ENCODE results near the gene FSHB.
"Not testable (repeated sequence)": the region's sequence is repeated elsewhere in the genome, so short reads cannot be mapped to it uniquely, and the experiment has no call there.

The FSHB gene

DNA sequence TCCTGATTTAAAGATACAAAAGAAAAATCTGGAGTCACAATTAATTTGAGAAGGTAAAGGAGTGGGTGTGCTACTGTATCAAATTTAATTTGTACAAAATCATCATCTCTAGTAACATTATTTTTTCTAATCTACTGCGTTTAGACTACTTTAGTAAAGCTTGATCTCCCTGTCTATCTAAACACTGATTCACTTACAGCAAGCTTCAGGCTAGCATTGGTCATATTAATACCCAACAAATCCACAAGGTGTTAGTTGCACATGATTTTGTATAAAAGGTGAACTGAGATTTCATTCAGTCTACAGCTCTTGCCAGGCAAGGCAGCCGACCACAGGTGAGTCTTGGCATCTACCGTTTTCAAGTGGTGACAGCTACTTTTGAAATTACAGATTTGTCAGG is at the start of gene FSHB:
FSHB (plus strand) TSS at position 301 of the 400 bp plus-strand sequence. CDS start 889 bp downstream, outside the sequence.
- no peak for DNase-seq (ENCODE audit: low read depth in 3 of 3)

DNA sequence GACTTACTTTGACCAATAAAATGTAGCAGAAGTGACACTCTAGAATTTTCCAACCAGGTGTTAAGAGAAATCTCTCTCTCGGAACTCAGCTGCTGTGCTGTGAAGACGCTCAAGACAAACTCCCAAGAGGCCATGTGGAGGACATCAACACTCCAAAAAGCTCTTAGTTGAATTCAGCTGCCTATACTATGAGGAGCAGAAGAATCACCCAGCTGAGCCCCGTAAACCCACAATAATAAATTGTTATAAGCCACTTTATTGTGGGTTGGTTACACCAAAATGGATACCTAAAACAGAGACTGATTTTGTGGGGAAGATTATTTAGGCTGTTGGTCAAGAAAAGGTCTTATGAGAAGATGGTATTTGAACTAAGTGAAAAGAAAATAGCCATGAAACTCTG is 44.1 kb upstream of the FSHB start:
- no peak for DNase-seq (ENCODE audit: low read depth in 3 of 3)

DNA sequence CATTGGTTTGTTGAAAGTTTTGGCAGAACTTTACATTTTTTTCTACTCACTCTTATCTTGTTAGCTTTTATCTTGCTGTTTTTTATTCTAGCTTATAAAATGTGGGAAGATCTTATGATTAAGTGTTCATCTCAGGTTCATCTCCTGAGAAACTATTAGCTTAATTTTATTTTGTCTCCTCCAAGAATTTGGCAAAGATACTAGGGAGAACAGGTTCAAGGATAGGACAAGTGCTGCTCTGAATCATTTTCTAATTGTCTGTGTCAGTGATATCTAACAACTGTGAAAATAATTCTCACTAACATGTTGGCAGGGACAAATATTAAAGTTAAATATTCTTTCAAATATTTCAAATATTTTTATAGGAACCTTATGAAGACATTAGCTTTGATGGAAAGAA is 38.2 kb upstream of the FSHB start:
- DNase-seq (ENCODE audit: low read depth in 3 of 3): no peak

DNA sequence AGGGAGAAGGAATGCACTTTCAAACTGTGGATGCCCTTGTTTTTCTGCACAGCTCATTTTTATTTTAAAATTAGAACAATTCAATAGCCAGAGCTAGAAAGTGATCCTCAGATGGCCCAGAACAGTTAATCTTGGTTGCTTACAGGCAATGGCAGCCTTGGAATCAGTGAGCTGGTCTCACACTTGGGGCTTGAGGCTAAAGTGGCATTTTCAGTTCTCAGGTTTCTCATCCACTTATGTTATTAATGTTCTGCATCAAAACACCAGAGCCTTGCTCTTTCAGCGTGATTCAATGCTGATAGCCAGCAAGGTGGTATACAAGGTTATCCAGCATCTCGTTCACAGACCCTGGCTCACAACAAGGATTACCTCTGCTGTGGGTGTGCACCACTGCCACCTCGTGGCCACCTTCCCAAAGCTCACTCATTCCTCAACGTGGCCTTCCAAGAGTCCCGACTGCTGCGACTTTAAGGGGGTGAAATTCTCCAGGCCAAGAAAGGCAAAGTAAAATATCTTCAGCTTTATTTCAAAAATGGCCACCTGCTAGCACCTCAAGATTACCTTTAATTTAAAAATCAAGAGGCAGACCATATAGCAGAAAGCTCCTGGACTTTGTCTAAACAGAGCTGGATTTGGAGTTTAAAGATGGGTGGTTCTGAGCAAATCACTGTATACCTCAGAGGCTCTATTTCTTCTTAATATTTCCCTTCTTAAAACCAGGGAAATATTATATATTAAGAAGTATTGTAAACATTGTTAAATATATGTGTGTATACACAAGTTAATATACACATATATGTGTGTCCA is 34.2 kb upstream of the FSHB start:
- DNase-seq (ENCODE audit: low read depth in 3 of 3): peak in 2 of 3 donors; percentile 7 to 16

DNA sequence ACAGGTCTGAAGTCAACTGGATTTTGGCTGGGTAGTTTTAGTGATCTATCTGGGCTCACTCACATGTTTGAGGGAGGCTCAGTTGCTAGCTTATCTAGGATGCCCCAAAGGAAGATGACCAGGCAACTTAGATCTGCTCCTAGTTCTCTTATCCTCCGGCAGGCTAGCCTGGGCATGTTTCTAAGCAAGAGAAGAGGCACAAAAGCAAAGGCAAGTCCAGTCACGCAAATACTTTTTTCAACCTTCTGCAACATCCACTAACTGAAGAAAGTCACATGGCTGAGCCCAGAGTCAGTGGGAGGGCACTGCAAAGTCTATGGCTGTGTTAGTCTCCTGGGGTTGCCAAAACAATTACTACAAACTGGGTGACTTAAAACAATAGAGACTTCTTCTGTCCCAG is 32.9 kb upstream of the FSHB start:
- DNase-seq (ENCODE audit: low read depth in 3 of 3): no peak

DNA sequence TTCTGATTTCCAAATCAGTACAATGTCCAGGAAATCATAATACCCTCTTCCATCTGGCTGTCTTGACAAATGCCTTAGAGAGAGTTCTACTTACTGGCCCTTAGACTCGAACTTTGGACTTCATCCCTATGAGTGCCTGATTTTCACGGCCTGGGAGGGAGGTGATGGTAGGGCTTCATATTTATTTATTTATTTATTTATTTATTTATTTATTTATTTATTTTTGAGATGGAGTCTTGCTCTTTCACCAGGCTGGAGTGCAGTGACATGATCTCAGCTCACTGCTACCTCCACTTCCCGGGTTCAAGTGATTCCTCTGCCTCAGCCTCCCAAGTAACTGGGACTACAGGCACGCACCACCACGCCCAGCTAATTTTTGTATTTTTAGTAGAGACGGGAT is 27.8 kb upstream of the FSHB start:
- DNase-seq (ENCODE audit: low read depth in 3 of 3): not testable (repeated sequence)

DNA sequence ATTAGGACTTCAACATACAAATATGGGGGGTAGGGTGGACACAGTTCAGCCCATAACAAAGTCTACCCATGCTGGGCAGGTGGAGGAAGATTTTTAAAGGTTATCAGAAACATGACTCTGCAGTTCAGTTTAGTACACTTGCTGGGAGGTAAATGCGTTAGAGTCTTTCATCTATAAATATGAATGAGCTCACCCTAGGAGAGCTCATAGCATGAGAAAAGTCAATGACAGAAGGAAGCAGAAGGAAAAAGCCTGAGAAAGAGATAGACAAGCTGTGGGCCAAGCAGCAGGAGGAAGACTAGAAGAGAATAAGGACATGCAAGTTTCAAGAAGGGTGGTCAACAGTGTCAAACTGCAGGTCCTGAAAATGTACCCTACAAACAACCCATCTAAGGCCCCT is 27.0 kb upstream of the FSHB start:
- no peak for DNase-seq (ENCODE audit: low read depth in 3 of 3)

DNA sequence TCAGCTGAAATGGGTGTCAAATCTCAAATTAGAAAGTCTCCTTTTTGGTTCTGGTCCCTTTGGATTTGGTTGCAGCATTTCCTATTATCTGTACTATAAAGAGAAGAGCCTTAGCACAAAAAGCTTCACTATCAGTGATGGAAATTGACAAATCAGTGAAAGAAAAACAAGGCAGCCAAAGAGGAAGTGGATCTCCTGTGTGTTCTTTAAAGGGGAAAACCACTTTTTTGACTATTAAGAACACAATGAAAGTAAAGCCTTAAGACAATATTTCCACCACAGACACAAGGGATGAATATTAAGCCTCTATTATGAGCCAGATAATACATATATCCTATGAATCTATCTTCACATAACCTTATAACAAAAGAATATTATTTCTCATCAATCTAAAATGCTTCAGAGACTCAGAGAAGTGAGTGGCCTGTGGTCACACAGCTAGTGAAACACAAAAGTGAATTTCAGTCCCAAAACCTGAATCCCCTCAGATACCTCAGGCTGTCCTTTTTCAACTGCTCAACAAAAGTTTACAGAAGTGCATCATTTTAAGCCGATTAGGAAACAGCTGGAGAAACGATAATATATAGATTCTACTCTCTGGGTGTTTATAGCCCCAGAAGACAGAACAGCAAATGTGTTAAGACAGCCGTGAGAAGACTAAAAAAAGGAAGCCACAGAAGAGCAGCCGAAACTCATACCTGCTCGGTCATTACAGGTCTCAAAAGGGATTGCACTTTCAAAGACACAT is 24.4 kb upstream of the FSHB start:
- no peak for DNase-seq (ENCODE audit: low read depth in 3 of 3)

DNA sequence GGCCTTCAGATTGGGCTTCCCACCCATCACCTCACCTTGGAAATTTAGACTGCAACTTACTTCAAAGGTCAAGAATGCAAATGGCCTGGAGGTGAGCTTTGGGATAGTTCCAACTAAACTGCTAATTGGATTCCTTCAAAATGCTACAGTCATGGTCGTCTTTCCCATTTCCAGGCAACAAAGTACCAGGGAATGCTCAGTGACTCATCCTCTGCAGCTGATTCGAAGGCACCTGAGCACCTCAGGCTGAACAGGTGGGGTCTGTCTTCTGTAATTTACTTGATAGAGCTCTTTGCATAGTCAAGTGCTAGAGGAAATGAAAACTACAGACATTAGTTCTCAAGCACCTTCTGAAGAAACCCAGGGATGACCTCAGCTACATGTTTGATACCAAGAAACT is 20.5 kb upstream of the FSHB start:
- DNase-seq (ENCODE audit: low read depth in 3 of 3): no peak

DNA sequence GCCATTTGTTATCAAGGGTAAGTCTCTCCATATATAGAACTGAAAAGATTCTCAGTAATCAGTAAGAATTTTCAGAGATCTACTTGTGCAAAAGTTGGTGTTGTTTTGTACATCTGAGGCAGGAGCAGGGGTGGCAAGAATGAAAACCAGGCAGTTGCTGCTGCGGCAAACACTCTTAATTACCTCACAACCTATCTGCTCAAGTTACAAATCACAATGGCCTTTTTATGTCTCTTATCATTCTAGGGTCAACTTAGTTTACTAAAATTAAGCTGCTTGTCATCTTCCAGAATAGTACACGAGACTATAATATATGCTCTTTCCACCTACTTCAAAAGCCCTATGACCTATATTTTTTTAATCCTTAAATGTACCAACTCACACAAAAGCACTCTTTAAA is 14.3 kb upstream of the FSHB start:
- no peak for DNase-seq (ENCODE audit: low read depth in 3 of 3)

DNA sequence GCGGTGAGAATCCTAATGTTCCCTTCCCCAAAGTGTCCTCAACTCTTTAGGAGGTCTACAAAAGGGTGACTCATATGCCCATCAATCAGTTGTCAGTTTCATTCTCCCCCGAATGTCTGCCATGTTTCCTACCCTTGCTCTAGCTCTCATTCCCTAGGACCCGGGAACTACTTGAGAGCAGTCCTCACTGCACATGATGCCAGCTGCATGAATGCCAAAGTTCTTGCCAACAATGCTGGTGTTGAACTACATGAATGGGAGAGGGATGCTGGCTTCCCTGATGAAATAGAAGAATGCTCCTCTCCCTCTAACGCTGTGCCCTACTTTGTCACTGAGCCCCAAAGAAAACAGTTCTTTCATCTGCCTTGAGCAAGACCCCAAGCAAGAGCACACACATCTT is 12.5 kb upstream of the FSHB start:
- no peak for DNase-seq (ENCODE audit: low read depth in 3 of 3)

DNA sequence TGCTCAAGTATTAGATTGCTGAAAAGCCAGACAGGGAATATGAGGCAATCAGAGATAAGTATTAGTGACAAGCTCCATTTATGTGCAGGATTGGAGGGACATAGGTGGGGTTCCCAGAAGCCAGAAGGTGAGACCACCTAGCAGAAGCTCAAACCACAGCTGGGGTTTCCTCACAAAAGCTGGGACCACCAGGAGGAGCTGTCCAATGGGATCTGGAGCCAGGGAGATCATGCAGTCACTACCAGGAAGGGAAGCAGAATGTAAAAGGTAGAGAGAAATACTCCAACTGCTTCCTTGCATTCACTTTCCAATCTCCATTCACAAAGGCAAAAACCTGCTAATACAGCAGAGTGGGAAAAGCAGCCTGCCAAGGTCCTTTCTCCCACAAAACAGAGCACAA is 5.2 kb upstream of the FSHB start:
- DNase-seq (ENCODE audit: low read depth in 3 of 3): no peak

DNA sequence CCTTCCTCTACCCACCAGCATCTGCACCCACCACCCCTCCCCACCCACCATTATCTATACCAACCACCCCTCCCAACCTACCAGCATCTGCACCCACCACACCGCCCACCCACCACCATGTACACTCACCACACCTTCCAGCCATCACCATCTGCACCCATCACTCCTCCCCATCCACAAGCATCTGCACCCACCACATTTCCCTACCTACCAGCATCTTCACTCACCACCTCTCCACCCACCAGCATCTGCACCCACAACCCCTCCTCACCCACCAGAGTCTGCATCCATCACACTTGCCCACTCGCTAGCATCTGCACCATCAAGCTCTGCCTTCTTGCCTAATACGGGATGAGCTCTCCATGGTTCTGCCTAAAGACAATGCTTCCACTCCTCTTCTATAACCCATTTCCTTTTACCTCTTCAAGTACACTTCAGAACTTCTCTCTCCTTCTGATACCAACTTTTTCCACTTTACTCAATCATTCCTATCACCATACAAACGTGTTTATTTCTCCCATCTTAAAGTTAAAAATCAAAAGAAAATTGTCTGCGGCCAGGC is 2.4 kb upstream of the FSHB start:
- no peak for DNase-seq (ENCODE audit: low read depth in 3 of 3)

DNA sequence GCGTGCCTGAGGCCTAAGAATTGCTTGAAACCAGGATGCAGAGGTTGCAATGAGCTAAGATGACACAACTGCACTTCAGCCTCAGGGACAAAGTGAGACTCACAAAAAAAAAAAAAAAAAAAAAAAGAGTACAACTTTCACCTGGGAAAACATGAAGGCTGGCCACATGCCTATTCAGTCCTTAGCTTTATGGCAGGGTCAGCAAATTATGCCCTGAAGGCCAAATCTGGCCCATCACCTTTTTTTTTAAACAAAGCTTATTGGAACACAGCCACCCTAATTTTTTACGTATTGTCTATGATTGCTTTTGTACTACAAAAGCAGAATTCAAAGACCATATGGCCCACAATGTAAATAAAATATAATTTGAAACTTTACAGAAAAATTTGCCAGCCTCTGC is 8.2 kb downstream of the FSHB start:
- no peak for DNase-seq (ENCODE audit: low read depth in 3 of 3)

DNA sequence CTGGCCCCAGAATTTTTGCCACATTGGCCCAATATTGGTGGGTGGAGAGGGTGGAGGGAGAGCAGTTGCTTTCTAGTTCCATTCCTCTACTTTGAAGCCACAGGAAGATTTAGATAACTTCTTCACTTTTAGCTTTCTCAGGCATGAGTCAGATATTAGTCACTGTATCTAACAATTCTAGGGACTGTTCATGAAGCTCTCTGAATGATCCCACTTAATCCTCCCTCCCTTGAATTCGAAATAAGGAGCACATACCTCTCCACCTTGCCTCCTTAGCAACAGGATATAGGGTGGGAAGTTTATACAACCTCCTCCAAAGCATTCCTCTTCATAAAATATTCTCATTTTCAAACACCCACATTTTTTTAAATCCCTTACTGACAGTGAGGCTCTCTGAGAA is 13.5 kb downstream of the FSHB start:
- DNase-seq (ENCODE audit: low read depth in 3 of 3): no peak

DNA sequence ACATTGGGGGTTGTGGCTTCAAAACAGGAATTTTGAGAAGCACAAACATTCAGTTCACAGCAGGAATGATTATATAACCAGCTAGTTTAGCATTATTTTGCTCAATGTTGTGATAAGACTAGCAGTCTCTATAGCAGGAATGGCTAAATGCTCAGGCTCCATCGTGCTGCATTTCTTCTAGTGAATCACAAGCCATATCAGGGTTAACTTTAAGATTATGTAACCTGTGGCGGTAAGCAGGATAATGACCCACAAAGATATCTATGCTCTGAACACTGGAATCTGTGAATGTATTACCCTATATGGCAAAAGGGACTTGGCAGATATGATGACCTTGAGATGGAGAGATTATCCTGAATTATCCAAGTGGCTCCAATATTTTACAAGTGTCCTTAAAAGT is 14.8 kb downstream of the FSHB start:
- DNase-seq (ENCODE audit: low read depth in 3 of 3): no peak

DNA sequence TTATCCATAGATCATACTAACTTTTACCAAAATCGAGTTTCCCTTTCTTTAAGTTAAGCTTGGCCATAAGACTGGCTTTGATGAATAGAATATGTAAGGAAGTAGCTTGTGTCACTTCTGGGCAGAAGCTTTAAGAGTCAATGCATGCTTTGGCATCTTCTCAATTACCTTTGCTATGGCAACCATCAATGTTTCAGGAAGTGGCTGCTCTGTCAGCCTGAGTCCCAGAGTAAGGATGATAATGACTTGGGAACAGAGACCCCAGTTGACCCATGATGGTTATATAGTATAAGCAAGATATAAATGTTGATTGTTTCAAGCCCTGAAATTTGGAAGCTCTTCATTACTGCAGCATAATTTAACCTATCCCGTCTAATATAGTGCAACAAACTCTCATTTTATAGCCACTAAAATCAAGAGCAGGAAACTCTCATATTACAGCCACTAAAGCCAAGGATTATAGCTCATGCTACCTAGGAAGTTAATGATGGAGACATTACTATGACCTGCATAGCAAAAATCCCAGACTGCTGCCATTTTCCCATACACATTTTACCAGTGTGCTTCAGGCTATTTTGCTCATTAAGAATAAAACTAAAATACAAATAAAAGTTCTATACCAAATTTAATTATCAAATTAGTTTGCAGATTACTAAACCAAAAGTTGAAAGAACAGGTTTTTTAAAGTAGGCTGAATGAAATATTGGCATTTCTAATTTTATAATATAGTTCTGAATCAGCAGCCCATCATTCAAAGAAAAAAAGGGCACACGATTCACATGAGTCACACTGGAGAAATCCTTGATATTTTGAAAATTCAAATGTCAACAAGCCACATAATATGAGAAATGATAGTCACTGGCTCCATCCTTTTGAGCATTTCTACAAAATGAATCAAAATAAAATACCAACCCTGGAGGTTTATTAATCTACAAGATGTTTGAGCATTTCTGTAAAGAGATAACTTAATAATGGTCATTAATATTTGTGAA is 23.8 kb downstream of the FSHB start:
- DNase-seq (ENCODE audit: low read depth in 3 of 3): no peak

DNA sequence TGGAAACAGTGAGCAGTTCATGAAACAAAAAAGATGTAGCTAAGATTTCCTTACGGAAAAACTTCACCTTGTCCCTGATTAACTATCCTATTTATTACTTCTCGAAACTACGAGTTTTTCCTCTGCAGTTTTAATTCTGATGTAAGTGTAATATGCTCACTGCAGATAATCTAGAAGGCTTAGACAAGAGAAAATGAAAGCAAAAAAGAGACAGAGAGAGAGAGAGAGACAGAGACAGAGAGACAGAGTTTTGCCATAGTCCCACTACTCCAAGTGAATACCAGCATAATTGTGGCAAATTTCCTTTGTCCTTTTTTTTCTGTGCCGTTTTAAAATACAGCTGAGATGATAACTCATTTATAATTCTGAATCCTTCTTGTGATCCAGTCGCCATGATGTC is 24.8 kb downstream of the FSHB start:
- DNase-seq (ENCODE audit: low read depth in 3 of 3): no peak

DNA sequence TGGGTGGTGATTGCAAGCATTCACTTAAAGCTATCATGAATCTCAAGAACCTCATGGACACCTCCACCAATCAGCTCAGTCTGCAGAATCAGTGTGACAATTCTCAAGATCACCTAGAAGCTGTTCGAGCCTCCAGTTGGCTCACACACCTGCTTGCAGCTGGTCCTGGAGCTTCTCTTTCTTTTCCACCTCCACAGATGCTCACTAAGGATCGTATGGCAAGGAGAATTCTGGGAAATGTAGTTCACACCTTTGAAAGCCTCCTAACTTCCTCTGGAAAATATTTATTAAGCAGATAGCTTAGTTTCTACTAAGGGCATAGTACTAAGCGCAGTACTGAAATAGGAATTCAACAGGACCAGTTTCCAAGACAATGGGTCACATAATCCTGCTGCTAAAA is 26.2 kb downstream of the FSHB start:
- no peak for DNase-seq (ENCODE audit: low read depth in 3 of 3)

DNA sequence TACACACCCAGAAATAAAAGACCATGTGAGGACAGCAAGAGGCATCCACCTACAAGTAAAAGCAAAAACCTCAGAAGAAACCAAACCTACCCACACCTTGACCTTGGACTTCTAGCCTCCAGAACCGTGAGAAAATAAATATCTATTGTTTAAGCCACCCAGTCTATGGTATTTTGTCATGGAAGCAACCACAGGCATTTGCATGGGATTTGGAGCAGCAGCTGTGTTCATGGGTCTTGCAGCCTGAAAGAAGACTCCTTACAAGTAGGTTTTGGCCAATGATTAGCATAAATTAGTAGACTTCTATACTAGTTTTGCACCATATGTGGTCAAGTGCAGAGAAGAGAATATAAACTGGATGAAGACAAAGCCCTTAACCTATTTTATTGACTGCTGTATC is 27.9 kb downstream of the FSHB start:
- no peak for DNase-seq (ENCODE audit: low read depth in 3 of 3)

DNA sequence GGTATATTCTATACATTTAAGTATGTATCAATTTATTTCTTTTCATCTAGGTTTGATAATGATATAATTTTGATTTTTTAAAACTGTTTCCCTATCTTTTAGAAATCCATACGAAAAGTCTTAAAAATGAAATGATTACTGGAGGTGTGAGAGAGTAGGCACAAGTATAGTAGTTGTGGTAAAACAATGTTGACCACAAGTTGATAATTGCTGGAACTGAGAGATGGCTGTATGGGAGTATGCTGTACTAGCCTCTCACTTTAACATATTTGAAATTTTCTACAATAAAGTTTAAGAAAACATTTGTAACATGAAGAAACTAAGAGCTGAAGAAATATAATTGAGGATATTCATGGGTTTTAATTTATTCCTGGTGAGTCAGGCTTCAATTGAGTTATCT is 30.0 kb downstream of the FSHB start:
- no peak for DNase-seq (ENCODE audit: low read depth in 3 of 3)

DNA sequence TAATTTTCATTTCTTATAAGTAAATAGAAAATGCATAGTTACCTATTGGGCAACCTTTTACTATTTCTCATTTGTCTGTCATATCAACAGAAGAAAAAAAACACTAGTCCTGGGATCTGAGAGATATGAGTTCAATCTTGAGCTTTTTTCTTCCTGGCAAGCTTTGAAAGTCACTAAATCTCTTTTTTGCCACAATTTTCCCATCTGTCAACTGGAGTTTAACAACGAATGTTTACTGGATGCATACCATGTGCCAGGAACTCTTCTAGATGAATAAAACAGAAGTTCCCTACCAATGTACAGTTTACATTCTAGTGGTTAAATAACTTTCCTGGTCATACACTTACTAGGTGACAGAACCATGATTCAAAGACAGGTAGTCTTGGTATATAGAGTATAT is 31.0 kb downstream of the FSHB start:
- DNase-seq (ENCODE audit: low read depth in 3 of 3): no peak

Measured in stimulated activated CD4-positive, alpha-beta T cell treated with anti-CD3 and anti-CD28 coated beads, TNF-alpha, amount 100 ng/mL, for 48 hours (primary cell).